ENCODE data around the gene LYVE1.
A peak's percentile ranks its signal among the peaks of the same experiment; 100 is the strongest.

GRCh38 chr11:10588904-10589303 is 20.4 kb upstream of the LYVE1 start:
- TF ChIP-seq CTCF (IDR thresholded peaks at IDR 0.05): no peak
- TF ChIP-seq POLR2AphosphoS5 (IDR thresholded peaks at IDR 0.05; ENCODE audit: insufficient read depth in 1 of 2, low read depth in 1 of 2): peak in 1 of 2 donors; percentile 23
